NCI-H1694 (cell line): Measurements from ENCODE around the gene TUBA1C.
"Not testable (repeated sequence)": the region's sequence is repeated elsewhere in the genome, so short reads cannot be mapped to it uniquely, and the experiment has no call there.

Experiments used
- DNase-seq: peaks from one replicate; lab custom pipeline; 2025; lab: John Stamatoyannopoulos, UW

TUBA1C gene

DNA sequence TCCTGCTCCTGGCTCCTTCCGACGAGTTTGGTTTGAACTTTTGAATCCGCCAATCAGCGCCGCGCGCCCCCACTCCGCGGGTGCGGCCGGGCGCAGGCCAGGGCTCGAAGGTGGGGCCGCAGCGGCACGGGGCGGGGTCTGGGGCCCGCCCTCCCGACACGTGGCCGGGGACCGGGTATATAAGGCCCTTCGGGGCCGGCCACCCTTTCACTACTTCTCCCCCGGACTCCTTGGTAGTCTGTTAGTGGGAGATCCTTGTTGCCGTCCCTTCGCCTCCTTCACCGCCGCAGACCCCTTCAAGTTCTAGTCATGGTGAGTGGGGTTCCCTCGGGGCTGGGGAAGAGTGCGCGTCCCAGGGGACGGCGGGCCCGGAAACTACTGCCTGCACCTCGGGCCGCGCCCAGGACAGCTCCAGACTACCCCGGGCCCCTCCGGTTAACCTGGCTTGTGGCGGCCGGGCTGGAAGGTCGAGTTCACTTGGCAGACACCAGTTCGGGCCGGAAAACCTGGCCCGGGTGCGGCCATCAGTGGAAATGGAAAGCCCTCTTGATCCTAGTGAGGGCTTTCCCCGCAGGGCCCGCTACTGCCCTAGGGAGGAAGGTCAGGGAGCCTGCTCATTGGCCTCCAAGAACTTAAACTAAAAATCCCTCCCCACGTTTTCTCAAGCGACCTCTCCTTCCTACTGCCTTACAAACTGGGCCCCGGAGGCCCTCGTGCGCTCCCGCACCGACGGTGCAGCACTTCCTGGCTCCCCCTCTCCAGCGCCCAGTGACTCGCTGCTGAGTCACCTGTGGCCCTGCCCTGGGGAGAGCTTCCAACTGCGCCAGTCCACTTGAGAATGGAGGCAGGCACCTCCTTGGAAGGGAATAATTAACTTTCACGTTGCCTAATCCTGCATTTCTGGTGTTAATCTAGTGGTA, at the start of gene TUBA1C:
Gene TUBA1C, plus strand, starts transcription at position 210 of the 920 bp plus-strand sequence. Its CDS starts 100 bp downstream, at position 310.
- DNase-seq: peak; percentile 64

GRCh38 chr12:49219417-49220026, 45.4 kb upstream of the TUBA1C start:
- no peak for DNase-seq

DNA sequence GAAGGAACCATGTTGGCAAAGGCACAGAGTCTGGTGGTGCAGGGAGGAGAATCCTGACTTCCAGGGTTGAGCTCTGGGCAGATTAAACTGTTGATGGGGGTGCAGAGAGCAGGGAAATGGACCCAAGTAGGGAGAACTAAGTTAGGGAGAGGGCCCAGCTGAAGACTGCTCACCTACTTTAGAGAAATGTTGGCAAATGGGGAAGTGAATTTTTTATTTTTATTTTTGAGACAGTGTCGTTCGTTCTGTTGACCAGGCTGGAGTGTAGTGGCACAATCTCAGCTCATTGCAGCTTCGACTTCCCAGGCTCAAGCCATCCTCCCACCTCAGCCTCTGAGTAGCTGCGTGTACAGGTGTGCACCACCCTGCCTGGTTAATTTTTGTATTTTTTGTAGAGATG, 43.9 kb upstream of the TUBA1C start:
- no peak for DNase-seq

DNA sequence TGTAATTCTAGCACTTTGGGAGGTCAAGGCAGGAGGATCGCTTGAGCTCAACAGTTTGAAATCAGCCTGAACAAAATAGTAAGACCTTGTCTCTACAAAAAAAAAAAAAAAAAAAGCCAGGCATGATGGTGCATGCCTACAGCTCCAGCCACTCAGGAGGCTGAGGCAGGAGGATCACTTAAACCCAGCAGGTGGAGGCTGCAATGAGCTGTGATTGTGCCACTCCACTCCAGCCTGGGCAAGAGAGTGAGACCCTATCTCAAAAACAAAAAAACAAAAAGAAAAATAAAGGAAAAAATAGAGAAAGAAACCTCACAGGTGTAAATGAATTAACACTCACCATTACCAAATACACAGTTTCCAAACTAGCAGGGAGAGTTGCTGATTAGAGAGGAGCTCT, 41.8 kb upstream of the TUBA1C start:
- DNase-seq: no peak

GRCh38 chr12:49223590-49224369, 41.1 kb upstream of the TUBA1C start:
- no peak for DNase-seq

DNA sequence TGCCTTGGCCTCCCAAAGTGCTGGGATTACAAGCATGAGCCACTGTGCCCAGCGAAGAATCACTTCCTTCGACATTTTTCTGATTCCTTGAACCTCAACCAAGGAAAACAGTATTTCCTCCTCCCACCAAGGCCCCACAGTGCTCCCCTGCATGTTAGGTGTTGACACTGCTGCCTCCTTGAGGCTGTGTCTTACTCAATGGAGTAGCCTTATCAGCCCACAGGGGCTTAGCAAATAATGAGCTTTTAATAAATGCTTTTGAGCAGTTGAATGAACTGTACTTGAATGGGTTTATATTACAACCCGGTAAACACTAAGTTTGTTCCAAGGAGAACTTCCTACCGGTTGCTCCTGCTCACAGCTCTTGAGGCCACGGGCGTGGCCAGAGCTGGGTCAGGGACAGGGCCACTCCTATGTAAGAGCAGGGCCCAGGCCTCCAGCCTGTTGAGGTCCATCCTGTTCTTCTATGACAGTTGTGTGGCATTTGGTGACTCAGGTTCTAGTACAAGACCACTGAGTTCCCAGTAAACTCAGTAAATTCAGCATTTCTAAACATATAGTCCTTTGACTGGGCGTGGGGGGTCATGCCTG, 39.2 kb upstream of the TUBA1C start:
- no peak for DNase-seq

DNA sequence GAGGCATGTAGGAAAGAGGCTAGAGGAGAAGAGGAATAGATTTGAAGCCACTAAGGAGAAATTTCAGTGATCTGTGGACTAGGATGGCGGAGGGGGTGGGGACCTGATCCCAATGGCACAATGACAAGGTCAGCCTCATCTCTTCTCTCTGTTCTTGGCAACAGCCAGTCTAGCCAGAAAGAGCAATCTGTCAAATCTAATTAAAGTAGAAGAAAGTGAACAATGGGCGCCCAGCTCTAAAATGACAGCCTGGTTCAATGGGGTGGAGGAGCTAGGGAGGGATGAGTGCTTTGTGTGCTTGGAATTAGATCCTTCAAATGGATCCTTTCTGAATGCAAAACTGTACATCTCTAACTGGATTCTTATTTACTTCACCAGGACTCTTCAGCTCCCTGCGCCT, 37.2 kb upstream of the TUBA1C start:
- peak; percentile 87 for DNase-seq

DNA sequence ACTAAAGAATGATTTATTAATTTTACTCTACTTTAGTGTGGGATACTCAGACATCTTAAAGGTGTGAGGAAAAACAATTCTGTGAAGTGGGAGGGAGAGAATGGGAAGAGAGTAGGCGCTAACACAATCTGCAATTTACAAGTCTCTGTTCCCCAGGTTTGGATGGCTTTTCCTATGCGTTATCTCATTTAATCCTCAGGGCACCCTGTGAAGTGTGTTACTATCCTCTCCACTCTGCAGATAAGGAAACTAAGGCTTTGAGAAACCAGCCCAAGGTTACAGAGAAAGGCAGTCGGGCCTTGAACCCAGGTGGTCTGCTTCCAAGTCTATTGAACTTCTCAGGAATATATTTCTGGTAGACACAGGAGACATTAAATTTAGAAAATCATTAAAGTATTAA, 36.2 kb upstream of the TUBA1C start:
- no peak for DNase-seq

GRCh38 chr12:49230176-49230804, 34.6 kb upstream of the TUBA1C start:
- DNase-seq: no peak

- DNase-seq: no peak
These were observed 34.1 kb upstream of the TUBA1C start for GRCh38 chr12:49230805-49231194.

GRCh38 chr12:49231878-49232655, 32.8 kb upstream of the TUBA1C start:
- peak; percentile 18 for DNase-seq

GRCh38 chr12:49232940-49233841, 31.7 kb upstream of the TUBA1C start:
- peak; percentile 71 for DNase-seq

- DNase-seq: peak; percentile 91
These were observed 30.9 kb upstream of the TUBA1C start for GRCh38 chr12:49233842-49234526.

GRCh38 chr12:49236423-49236822, 28.5 kb upstream of the TUBA1C start:
- no peak for DNase-seq

- DNase-seq: no peak
These were observed 21.3 kb upstream of the TUBA1C start for GRCh38 chr12:49243631-49244030.

DNA sequence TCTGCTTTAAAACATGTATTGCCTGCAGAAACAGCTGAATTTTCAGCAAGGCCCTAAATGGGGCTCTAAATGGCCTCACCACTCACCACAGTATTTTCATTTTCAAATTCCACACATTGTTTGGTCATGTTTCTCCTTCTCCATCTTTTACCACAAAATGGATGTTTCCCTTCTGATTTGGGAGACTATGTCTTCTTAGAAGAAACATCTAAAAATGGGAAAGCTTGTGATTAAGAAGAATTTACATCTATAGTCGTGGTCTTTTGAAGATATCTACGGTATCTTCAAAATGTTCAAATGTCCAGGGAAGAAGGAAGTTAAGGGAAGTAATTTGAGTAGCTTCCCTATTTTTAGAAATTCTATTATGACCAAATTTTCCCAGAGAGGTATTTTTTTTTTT, 20.7 kb upstream of the TUBA1C start:
- no peak for DNase-seq

GRCh38 chr12:49251357-49251756, 13.5 kb upstream of the TUBA1C start:
- DNase-seq: no peak

- DNase-seq: no peak
These were observed 11.8 kb upstream of the TUBA1C start for GRCh38 chr12:49253033-49253623.

- DNase-seq: not testable (repeated sequence)
These were observed 9.4 kb upstream of the TUBA1C start for GRCh38 chr12:49255456-49255855.
